ENCODE results near the gene FAM120A.

DNA sequence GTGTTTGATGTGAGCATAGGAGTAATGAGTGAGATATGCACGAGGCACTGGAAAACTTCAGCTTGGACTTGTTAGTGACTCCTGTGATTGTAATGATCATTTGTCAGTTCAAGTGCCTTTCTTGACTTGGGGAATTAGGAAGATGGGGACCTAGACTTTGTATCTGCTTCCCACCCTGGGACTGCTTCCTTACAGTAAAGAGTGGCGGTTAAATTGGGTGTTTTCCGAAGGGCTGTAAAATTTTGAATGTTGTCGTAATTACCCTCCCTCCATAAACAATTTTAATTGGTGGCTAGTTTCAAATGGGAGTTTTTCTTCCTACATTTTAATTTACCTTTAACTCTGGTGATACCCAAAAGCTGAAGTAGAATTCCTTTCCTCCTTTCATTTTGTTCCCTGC, 25.4 kb downstream of the FAM120A start:
- no peak for TF ChIP-seq POLR2A (IDR thresholded peaks at IDR 0.05)
- TF ChIP-seq, protein P1, sequence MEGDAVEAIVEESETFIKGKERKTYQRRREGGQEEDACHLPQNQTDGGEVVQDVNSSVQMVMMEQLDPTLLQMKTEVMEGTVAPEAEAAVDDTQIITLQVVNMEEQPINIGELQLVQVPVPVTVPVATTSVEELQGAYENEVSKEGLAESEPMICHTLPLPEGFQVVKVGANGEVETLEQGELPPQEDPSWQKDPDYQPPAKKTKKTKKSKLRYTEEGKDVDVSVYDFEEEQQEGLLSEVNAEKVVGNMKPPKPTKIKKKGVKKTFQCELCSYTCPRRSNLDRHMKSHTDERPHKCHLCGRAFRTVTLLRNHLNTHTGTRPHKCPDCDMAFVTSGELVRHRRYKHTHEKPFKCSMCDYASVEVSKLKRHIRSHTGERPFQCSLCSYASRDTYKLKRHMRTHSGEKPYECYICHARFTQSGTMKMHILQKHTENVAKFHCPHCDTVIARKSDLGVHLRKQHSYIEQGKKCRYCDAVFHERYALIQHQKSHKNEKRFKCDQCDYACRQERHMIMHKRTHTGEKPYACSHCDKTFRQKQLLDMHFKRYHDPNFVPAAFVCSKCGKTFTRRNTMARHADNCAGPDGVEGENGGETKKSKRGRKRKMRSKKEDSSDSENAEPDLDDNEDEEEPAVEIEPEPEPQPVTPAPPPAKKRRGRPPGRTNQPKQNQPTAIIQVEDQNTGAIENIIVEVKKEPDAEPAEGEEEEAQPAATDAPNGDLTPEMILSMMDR (IDR thresholded peaks at IDR 0.05), result no peak

Measured in esophagus squamous epithelium (tissue), 4 donors.